CD4-positive, alpha-beta T cell treated with Interleukin-1 beta for 1 hour (primary cell): Measurements from ENCODE around the gene RAB3B.
"Not testable (repeated sequence)": the region's sequence is repeated elsewhere in the genome, so short reads cannot be mapped to it uniquely, and the experiment has no call there.

Experiments
- DNase-seq, 2 donors: peaks; one replicate each; pipeline ENCODE4 v3.0.0-alpha.2; 2020 to 2022

RAB3B gene

DNA sequence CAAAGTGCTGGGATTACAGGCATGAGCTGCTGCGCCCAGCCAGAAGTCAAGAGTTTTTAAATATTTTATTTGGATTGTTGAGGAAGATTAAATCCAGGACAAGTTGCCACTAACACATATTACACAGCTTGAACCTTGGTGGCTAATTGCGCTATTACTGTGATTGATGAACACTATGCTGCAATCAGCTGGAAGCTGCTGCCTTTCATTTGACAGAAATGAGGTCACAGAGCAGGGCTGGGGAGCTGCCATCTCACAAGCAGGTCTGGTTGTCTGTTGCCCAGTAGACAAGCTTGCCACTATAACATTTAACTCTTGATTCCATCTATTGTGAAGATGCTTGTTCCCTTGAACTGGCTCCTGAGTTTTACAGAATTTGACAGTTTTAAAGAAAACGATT lies 74.5 kb downstream of the RAB3B start:
- DNase-seq, result no peak

DNA sequence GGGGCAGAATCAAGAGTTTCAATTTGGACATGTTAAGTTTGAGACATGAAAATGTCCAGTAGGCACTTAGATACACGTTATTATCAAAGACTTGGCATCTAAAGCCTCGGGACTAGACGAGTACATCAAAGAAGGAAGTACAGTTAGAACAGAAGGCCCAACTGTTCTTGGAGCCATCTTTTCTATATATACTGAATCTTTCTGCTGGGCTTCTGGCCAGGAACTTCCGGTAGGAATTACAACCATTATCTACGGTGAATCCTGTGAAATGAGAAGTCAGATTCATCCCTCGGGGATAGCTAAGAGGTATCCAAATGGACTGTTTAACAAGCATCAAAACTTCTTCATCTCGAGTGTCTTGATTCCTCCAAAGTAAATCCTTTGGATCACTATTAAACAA lies 77.6 kb downstream of the RAB3B start:
- no peak for DNase-seq

DNA sequence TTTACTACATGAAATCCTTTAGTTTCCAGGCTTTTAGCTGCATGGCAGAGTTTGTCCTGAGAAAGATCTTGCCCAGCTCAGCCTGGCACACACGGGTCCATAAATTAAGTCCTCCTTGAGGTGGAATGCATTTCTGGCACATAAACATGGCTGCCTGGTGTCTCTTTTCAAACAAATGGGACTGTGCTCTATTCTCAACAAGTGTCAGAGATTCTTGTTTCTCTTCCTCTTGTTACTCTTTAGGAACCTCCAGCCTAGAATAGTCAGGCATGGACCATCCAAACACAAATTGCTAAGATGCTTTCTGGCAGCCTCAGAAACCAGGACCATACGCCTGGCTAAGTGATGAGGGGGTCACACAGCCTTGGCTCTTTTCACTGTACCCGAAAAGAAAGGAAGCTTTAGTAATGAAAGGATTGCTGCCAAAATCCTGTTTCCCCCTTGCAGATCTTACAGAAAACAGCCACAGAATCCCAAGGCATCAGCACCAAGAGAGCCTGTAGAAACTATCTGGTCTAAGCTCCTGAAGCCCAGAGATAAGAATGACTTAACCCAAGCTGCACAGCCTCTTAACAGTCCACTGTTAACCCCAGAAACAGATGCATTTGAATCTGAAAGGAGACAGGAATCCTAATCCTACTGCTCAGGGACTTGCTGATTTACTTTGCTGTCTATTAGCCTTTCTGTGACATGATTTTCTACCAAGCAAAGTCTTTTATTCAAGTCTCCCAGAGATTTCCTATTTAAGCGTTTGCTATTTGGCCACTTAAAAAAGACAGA lies 80.1 kb downstream of the RAB3B start:
- DNase-seq, result no peak

DNA sequence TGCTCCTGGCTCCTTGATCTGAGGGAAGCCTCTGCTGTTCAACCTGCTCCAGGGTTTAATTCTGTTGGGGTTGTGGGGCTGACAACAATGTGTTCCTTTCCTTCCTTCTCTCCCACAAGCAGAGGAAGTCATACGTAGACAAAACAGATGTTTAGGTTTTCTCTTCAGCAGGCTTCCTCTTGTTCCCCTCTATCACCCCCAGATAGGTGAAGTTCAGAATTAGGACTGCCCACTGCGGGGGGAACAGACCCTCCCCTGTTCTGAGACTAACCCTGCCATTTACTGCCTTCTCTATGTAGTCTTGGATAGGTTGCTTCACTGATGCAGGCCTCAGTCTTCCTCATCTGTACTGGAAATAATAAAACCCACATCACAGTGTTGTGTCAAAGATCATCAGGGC lies 82.0 kb downstream of the RAB3B start:
- no peak for DNase-seq

DNA sequence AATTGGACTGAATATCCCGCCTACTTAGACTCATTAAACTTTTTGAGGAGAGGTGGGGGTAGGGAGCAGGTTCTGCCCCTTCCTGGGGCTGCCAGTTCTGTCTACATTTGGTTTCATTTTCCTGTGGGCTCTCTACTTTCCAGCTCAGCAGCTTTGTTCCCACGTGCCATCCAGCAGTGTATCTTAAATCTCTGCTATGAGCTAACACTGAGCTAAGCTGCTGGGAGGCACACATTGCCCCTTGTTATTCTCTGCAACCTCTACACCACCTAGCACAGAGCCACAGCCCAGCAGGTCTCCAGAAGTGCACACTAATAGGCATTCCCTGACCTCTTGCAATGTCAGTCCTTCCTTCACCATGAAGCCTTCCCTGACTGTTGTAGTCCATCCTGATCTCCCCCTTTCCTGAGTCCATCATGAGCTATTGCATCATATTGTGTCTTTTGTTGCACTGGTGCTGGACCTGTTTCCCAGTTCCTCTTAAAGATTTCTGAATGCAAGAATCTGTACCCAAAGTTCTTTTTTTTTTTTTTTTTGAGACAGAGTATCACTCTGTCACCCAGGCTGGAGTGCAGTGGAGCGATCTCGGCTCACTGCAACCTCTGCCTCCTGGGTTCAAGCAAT lies 83.3 kb downstream of the RAB3B start:
- no peak for DNase-seq

DNA sequence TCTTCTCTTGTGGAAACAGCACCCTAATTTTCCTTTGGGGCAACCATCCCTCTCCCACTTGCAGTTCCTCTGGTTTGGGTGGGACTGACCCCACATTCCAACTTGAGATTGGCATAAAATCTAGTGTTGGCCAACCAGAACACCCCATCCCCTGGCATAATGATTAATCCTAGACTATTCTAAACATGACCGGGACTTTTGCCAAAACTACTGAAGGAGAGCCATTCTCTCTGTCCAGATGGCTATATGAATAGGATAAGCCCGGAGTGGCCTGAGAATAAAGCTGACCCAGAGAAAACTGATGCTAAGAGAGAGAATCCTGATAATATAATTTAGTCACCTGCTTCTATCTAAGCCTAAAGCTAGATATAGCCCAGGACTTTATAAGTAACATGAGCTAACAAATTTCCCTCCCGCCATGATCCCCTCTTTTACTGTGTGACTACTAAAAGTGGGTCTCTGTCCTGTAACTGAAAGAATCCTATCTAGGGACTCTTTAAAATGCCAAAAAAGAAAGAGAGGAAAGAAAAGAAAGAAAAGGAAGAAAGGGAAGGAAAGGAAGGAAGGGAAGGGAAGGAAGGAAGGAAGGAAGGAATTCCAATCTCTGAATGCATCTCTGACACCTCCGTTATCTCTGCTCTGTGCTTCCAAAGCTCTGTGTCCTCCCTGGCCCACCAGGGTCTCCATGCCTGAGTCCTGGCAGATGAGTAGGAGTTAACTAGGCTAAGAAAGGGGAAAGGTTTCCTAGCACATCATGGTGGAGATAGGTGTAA lies 84.0 kb downstream of the RAB3B start:
- DNase-seq, result no peak

DNA sequence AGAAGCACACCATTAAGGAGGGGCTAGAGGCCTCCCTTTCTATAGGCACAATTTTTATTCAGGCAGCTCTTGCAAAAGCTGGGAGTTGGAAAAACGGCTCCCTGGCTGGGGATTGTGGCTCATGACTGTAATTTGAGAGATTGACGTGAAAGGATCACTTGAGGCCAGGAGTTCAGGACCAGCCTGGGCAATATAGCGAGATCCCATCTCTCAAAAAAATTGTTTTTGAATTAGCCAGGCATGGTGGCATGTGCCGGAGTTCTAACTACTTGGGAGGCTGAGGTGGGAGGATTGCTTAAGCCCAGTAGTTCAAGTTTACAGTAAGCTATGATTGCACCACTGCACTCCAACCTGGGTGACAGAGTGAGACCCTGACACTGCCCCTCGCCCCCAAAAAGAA lies 88.0 kb downstream of the RAB3B start:
- DNase-seq, result no peak

DNA sequence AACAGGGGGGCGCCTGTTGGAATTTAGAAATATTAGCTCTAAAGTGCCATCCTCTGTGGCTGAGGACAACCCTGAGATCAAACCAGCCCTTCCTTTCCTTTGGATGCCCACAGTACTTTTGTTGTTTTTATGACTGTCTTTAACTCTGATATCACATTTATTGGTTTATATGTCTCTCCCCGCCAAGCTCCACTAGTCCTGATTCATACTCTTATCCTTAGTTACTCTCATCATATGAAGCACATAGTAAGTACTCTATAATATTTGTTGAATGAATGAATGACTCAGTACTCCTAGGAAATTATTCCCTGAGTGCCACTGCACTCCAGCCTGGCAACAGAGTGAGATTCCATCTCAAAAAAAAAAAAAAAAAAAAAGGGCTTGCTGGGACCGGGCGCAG lies 89.3 kb downstream of the RAB3B start:
- DNase-seq, result no peak

DNA sequence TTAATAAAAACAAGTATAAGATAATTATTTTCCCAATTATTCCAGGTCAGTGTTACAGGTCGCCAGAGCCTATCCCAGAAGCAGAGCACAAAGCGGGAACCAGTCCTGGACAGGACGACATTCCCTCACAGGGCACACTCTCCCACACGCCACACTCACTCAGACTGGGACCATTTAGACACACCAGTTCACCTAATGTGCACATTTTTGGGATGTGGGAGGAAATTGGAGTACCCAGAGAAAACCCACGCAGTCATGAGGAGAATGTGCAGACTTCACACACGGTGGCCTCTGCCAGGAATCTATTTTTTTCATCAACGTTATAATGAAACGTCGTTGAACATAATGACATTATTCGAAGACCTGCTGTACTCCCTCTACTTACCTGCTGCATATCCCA lies 91.5 kb downstream of the RAB3B start:
- DNase-seq, result no peak

DNA sequence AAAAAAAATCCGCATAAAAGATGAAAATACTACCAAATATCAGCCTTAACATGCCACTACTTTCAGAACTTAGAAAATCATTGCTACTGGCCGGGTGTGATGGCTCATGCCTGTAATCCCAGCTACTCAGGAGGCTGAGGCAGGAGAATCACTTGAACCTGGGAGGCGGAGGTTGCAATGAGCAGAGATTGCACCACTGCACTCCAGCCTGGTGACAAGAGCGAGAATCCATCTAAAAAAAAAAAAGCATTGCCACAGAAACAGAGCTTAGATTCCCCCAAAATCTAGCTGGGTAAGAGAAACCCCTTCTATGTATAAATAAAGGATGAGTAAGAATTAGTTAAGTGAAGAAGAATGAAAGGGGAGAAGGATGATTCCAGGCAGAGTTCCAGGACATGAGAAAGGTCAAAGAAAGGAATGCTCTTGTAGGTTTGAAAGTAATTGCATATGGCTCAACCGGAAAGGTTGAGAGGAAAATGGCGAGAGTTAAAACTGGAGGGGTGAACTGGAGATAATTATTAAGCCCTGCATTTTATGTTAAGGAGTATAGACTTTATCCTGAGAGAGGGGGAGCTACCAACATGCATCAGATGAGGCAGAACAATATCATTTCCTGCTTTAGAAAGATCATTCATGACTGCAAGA lies 92.3 kb downstream of the RAB3B start:
- no peak for DNase-seq

DNA sequence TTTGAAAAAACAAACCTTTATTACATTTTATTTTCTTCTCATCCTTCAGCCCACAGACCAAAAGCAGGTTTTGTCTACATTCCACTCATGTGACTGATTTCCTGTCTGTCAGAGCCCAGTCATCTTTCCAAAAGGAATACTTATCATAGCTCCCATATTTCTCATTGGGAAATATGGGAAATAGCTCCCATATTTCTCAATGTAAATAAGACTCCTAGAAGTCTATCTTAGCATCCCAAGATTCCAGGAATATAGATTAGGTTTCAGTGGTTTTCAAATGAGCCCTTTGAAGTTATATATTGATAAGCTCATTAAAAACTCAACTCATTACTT lies 92.8 kb downstream of the RAB3B start:
- no peak for DNase-seq

DNA sequence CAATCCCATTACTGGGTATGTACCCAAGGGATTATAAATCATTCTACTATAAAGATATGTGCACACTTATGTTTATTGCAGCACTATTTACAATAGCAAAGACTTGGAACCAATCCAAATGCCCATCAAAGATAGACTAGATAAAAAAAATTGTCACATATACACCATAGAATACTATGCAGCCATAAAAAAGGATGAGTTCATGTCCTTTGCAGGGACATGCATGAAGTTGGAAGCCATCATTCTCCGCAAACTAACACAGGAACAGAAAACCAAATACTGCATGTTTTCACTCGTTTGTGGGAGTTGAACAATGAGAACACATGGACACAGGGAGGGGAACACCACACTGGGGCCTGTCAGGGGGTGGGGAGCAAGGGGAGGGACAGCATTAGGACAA lies 95.8 kb downstream of the RAB3B start:
- DNase-seq, result not testable (repeated sequence)

DNA sequence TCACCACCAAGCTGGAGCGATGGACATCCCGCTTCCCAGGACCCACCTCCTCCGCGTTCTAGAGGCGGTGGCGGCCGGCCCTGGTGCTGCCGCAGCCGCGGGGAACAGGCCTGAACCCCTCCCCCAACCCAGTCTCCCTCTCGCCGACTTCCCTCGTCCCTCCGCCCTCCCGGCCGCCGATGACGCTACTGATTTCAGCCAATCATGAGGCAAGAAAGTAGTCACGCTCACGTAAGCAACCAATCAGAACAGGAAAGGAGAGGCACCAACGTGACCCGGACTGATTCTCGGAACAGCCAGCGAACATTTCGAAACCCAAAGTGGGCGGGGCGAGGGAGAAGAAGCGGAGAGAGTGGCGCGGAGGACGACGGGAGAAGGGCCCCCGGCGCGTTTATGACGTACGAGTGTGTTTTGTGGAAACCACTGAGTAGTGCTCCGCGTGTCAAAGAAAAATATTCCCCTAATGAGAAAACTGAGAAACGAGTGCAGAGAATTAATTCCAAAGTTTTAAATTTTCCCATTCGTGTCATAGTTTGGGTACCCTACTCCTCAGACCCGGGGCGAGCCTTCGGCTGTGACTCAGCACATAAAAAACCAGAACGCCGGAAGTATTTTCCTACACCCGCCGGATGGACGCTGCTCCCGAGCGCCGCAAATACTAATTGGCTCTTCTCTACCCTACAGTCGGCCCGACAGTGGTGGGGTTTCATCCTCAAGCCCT lies 111.7 kb downstream of the RAB3B start, which contains the start of gene NRDC:
TSS of gene NRDC (minus strand) at position 112 of the 721 bp plus-strand sequence. CDS start 112 bp downstream, outside the sequence.
- DNase-seq, result peak; percentile 100

DNA sequence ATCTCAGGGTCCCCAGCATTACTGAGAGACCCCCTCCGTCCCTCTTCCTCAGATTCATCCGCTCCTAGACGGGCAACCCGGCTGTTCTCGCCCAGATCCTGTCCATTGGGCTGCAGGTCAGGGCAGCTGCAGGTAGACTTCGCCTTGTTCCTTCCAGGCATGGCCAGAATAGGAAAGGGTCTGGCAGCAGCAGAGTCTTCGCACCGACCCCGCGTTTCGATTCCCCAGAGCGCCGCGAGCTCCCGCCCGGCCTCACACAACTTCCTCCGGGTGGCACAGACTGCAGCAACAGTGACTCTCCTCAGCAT lies 112.2 kb downstream of the RAB3B start:
- no peak for DNase-seq

DNA sequence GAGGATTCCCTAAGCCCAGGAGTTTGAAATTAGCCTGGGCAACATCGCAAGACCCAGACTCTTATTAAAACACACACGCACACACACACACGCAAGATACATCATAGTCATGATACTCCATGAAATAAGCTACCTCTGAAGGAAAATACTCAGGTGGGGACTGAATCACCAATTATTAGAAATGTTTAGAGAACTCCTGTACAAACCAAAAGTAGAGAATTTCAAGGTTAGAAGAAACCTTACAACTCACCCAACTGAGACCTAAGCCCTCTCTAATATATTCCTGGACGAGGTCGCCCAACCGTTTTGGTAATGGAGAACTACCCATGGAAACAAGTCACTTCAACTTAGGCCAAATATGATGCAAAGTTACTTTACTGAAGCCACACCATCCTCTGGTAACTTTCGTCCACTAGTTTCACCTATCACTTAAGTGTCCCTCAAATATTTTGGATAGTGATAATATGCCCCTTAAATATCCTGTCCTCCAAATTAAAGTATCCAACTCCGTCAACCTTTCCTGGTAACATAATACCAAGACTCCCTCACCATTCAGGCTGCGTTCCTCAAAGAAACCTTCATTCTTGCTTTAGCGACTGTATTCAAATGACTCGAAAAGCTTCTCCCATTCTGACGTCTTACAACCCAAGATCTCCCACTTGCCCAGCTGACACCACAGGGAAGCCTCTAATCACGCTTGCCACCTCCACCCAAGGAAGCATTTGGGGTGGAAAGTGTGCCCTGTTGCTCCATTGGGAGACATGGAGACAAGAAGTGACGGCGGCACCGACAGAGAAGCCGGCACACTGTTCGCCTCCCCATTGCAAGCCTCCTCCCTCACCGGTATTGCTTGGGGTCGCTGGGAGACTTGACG lies 112.8 kb downstream of the RAB3B start:
- DNase-seq, result peak; percentile 8 to 19

DNA sequence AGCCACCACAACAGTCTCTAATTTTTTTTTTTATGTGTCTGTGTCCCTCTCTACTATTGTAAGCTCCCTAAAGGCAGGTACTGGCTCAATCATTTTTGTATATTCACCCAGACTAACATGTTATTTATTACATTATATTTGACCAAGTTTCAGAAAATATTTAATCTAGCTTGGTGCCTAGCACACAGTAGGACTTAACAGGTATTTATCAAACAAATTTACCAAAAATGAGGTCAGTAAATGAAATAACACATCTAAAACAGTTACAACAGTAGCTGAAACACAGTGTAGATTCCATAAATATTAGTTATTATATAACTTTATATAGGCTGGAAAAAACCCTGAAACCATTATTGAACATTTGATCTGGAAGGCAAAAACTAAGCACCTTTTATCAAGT lies 114.7 kb downstream of the RAB3B start:
- no peak for DNase-seq

DNA sequence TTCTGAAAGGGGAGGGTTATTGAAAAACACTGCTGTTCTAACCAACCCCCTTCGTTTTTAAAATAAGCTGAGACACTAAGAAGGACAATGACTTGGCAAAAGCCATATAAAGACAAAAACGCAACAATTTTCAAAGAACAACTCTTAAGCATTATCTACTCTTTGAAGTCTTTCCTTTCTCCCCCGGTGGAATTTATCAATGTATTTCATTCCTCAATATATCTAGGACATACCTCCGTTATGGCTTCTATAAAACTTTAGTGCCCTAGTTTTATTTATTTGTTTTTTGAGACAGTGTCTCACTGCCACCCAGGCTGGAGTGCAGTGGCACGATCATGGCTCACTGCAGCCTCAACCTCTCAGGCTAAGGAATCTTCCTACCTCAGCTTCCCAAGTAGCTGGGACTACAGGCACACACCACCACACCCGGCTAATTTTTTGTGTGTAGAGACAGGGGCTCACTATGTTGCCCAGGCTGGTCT lies 115.2 kb downstream of the RAB3B start:
- DNase-seq, result no peak

DNA sequence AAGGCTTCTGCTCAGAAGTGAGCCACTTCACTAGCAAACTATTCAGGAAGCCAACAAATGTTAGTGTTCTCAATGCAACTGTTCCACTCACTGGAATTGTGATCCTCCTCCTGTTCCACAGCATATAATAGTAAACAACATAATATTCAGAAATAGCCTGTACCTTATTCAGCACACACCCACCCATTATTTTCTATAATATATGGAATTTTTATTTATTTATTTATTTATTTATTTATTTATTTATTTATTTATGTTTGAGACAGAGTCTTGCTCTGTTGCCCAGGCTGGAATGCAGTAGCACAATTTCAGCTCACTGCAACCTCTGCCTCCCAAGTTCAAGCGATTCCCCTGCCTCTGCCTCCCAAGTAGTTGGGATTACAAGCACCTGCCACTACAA lies 117.2 kb downstream of the RAB3B start:
- not testable (repeated sequence) for DNase-seq

DNA sequence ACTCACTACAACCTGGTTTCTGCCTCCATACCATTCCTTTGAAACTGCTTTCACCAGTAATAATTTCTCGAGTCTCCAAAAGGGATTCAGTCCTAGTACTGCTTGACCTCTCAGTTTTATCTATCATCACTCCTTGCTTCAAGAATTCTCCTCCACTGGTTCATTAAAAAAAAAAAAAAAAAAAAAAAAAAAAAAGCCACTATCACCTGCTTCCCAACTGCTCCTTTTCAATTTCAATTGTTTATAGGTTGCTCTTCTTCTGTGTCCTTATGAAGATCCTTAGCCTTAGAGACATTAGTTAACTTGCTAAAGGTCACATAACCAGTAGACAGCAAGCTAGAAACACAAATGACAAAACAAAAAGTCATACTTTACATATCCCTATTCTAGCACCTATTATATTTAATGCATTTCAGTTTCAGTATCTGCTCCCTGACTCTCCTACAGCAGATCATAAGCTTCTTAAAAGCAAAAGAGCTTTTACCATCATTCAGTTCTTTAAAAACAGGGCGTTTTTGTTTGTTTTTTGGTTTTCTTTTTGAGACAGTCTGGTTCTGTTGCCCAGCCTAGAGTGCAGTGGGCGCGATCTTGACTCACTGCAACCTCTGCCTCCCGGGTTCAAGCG lies 119.0 kb downstream of the RAB3B start:
- DNase-seq, result no peak

DNA sequence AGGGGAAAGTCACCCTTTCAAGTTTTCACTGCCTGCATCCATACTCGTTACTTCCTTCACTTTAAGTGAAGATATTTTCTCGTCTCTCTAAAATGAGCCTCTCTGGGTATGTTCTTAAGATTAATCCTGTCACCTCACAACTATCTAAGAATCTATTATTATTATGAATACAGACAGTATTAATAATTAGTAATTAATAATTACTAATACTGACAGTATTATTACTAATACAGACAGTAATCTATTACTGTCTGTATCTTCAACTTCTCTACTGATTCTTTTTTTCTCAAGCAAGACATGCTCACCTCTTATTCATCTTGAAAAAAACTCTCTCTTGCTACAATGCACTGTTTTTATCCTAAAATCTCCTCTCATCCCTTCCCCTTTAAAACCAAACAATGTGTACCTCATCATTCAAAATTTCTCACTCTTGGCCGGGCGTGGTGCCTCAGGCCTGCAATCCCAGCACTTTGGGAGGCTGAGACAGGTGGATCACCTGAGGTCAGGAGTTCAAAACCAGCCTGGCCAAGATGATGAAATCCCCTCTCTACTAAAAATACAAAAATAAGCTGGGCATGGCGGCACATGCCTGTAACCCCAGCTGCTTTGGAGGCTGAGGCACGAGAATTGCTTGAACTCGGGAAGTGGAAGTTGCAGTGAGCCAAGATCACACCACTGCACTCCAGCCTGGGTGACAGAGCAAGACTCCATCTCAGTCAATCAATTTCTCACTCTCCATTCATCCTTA lies 119.7 kb downstream of the RAB3B start:
- no peak for DNase-seq
